NB4 (cell line): ENCODE data around the gene IDH3G.

Source experiments
- DNase-seq: peaks from one replicate; pipeline ENCODE4 v3.0.0; 2010; ENCODE audit warnings: low read depth
- H3K4me3 ChIP-seq: one replicate; pipeline ENCODE4 v1.5.1; 2011; ENCODE audit warnings: mild to moderate bottlenecking, low read depth, low read length, moderate library complexity
- MAX ChIP-seq: IDR thresholded peaks from 2 replicates; pipeline ENCODE4 v1.6.1; 2011; ENCODE audit warnings: low read depth, low read length
- MYC ChIP-seq: IDR thresholded peaks from 2 replicates; pipeline ENCODE4 v1.6.1; 2011; ENCODE audit warnings: low read depth, low read length
- POLR2A ChIP-seq: IDR thresholded peaks from 2 replicates; pipeline ENCODE4 v1.6.1; 2011; ENCODE audit warnings: mild to moderate bottlenecking; ENCODE audit not compliant: insufficient read length; ENCODE audit errors: extremely low read depth
- TF ChIP-seq, protein P1 (sequence below): IDR thresholded peaks from one replicate; pipeline ENCODE4 v1.5.1; 2012; ENCODE audit warnings: low read depth, low read length

Gene IDH3G

GRCh38 chrX:153799326-153799725 lies 5.2 kb upstream of the IDH3G start:
- no peak for DNase-seq
- H3K4me3 ChIP-seq: no peak overlapping the region
- no peak for TF ChIP-seq MAX
- TF ChIP-seq, protein P1, sequence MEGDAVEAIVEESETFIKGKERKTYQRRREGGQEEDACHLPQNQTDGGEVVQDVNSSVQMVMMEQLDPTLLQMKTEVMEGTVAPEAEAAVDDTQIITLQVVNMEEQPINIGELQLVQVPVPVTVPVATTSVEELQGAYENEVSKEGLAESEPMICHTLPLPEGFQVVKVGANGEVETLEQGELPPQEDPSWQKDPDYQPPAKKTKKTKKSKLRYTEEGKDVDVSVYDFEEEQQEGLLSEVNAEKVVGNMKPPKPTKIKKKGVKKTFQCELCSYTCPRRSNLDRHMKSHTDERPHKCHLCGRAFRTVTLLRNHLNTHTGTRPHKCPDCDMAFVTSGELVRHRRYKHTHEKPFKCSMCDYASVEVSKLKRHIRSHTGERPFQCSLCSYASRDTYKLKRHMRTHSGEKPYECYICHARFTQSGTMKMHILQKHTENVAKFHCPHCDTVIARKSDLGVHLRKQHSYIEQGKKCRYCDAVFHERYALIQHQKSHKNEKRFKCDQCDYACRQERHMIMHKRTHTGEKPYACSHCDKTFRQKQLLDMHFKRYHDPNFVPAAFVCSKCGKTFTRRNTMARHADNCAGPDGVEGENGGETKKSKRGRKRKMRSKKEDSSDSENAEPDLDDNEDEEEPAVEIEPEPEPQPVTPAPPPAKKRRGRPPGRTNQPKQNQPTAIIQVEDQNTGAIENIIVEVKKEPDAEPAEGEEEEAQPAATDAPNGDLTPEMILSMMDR: no peak
- no peak for TF ChIP-seq POLR2A
- TF ChIP-seq MYC: no peak

DNA sequence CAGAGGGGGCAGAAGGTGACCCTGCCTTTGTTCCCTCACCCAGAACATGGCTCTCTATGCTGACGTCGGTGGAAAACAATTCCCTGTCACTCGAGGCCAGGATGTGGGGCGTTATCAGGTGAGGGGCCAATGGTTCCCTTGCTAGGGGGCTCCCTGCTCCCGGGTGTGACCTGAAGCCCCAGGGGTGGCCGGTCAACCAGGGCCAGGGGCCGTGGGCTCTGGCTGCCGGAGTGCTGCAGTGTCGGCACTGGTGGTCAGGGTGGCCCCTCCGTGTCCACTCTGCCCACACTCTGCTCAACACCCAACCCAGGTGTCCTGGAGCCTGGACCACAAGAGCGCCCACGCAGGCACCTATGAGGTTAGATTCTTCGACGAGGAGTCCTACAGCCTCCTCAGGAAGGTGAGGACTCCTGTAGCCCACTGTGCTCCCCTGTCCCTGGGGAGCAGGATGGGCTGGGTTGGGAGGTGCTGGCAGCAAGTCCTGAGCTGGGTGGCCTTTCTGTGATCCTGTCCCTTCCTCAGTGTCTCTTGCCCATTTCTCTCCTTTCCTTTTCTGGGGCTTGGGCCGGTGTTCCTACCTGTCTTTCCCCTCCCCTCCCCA lies 3.3 kb upstream of the IDH3G start:
- H3K4me3 ChIP-seq: no peak overlapping the region
- no peak for DNase-seq
- TF ChIP-seq, protein P1: no peak
- no peak for TF ChIP-seq MYC

GRCh38 chrX:153794897-153795816 lies 982 bp upstream of the IDH3G start:
- TF ChIP-seq MAX: no peak
- TF ChIP-seq, protein P1: no peak
- TF ChIP-seq POLR2A: no peak
- TF ChIP-seq MYC: no peak
- peak overlapping the region; percentile 77 for H3K4me3 ChIP-seq
- no peak for DNase-seq

DNA sequence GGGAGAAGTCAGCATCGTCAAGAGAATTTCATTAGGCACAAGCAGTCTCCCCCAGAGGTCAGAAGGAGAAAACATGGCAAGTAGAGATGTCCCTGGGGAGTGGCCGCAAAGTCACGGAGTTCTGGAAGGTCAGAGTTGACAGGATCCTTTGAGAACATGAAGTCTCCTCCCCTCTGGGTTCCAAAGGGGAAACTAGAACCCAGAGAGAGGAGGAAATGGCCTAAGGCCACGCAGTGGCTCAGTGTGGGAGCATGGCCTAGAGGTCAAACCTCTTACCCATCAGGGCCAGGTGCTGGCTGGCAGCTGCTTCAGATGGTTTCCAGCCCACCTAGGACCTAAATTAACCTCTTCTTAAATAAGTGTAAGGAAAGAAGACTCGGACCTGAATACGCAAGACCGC lies 884 bp downstream of the IDH3G start:
- H3K4me3 ChIP-seq: peak overlapping the region; percentile 82
- peak; percentile 51 for DNase-seq
- no peak for TF ChIP-seq MYC
- no peak for TF ChIP-seq POLR2A

- H3K4me3 ChIP-seq: no peak overlapping the region
- TF ChIP-seq MAX: no peak
- TF ChIP-seq POLR2A: no peak
- TF ChIP-seq, protein P1: no peak
- no peak for TF ChIP-seq MYC
- DNase-seq: no peak
These were observed 1.8 kb downstream of the IDH3G start for GRCh38 chrX:153792368-153792767.

- DNase-seq: peak; percentile 60
- no peak overlapping the region for H3K4me3 ChIP-seq
- no peak for TF ChIP-seq MAX
These were observed 2.9 kb downstream of the IDH3G start for GRCh38 chrX:153791104-153791852.
